A549 (cell line): ENCODE results near the gene TNIK. TPM values are rescaled to one million over a fixed set of nuclear protein-coding genes. Genes with fewer than 3 reads are reported as not detected.

Experiments used
- ATAC-seq, 2 experiments: fragments of 200-7000 bp in 1 of 2; fragments of >200 bp in 1 of 2; cut with Nextera tagmentation in 1 of 2; cut with Tn5 transposase in 1 of 2; 3 replicates each; pipeline versions ENCODE4 v1.8.0 to v1.9.1; 2018 to 2020; ENCODE audit warnings: mild to moderate bottlenecking in 1 of 2, moderate library complexity in 1 of 2
- CTCF ChIA-PET: fragments of 300-600 bp; sonication (Branson Sonifier 250); formaldehyde crosslinking; extraction: SDS; loops from one replicate; lab custom pipeline; 2021; ENCODE audit warnings: antibody characterized with exemption, inconsistent platforms; lab: Yijun Ruan, JAX
- POLR2A ChIA-PET: fragments of 350-600 bp; formaldehyde crosslinking; extraction: SDS; loops from one replicate; lab custom pipeline; 2021; ENCODE audit warnings: antibody characterized with exemption, inconsistent platforms; lab: Yijun Ruan, JAX
- DNase-seq, 2 experiments: peaks; one replicate each; pipeline versions ENCODE4 v3.0.0 to v3.0.0-alpha.2; 2011 to 2016; ENCODE audit warnings: low read depth in 1 of 2, low spot score in 1 of 2
- FAIRE-seq: peaks from 2 replicates; lab custom pipeline; 2011; peaks lifted over from hg19 to GRCh38; lab: Jason Lieb, UNC
- H3K27ac ChIP-seq, 2 experiments: fragments of >200 bp; sonication (Bioruptor Twin); formaldehyde crosslinking; 3 replicates each; pipeline ENCODE4 v1.5.1; 2016 to 2017
- H3K4me1 ChIP-seq: fragments of >200 bp; sonication (Bioruptor Twin); formaldehyde crosslinking; 3 replicates; pipeline ENCODE4 v1.6.1; 2016
- H3K4me2 ChIP-seq: fragments of >200 bp; sonication (Bioruptor Twin); formaldehyde crosslinking; 3 replicates; pipeline ENCODE4 v1.6.1; 2016
- H3K4me3 ChIP-seq: fragments of >200 bp; sonication (Bioruptor Twin); formaldehyde crosslinking; 3 replicates; pipeline ENCODE4 v1.5.1; 2016
- H3K9me3 ChIP-seq: fragments of >200 bp; sonication (Bioruptor Twin); formaldehyde crosslinking; 3 replicates; pipeline ENCODE4 v1.6.1; 2016
- BHLHE40 ChIP-seq: IDR thresholded peaks from 2 replicates; pipeline ENCODE4 v1.6.1; 2012; ENCODE audit warnings: low read depth, low read length, inconsistent platforms
- CHD2 ChIP-seq: fragments of 150-350 bp; IDR thresholded peaks from 2 replicates; pipeline ENCODE4 v1.6.1; 2014; ENCODE audit warnings: low read length; ENCODE audit not compliant: partially characterized antibody
- CHD4 ChIP-seq: fragments of 200-600 bp; sonication (generic); IDR thresholded peaks from 2 replicates; pipeline ENCODE4 v1.6.1; 2016; ENCODE audit warnings: antibody characterized with exemption, mild to moderate bottlenecking, borderline replicate concordance
- EHF ChIP-seq: fragments of 250-450 bp; sonication (Bioruptor Pico); IDR thresholded peaks from 2 replicates; pipeline ENCODE4 v1.5.0; 2020; ENCODE audit warnings: mild to moderate bottlenecking
- EHMT2 ChIP-seq: fragments of 200-600 bp; sonication (generic); IDR thresholded peaks from 2 replicates; pipeline ENCODE4 v1.6.1; 2016; ENCODE audit warnings: antibody characterized with exemption, low read depth, mild to moderate bottlenecking, moderate library complexity
- ESRRA ChIP-seq: fragments of 150-350 bp; IDR thresholded peaks from 2 replicates; pipeline ENCODE4 v1.6.1; 2014; ENCODE audit warnings: mild to moderate bottlenecking, low read length, borderline replicate concordance
- FOSB ChIP-seq: fragments of 250-450 bp; sonication (Bioruptor Pico); IDR thresholded peaks from 2 replicates; pipeline ENCODE4 v1.5.0; 2020; ENCODE audit warnings: mild to moderate bottlenecking, moderate library complexity
- GATA3 ChIP-seq: IDR thresholded peaks from 2 replicates; pipeline ENCODE4 v1.6.1; 2012; ENCODE audit warnings: borderline replicate concordance
- HDAC2 ChIP-seq: fragments of 200-600 bp; sonication (generic); IDR thresholded peaks from 2 replicates; pipeline ENCODE4 v1.6.1; 2016
- HES2 ChIP-seq: fragments of >200 bp; sonication (Bioruptor Twin); formaldehyde crosslinking; IDR thresholded peaks from 2 replicates; pipeline ENCODE4 v1.6.1; 2016
- HOXA7 ChIP-seq: fragments of 250-450 bp; sonication (Bioruptor Pico); IDR thresholded peaks from 2 replicates; pipeline ENCODE4 v1.5.0; 2020; ENCODE audit warnings: mild to moderate bottlenecking, moderate library complexity
- HOXB13 ChIP-seq: fragments of 250-450 bp; sonication (Bioruptor Pico); IDR thresholded peaks from 2 replicates; pipeline ENCODE4 v1.5.0; 2020; ENCODE audit warnings: low read depth, mild to moderate bottlenecking, moderate library complexity
- HOXB5 ChIP-seq: fragments of 250-450 bp; sonication (Bioruptor Pico); IDR thresholded peaks from 2 replicates; pipeline ENCODE4 v1.5.0; 2020; ENCODE audit warnings: mild to moderate bottlenecking, moderate library complexity
- MAX ChIP-seq: IDR thresholded peaks from 2 replicates; pipeline ENCODE4 v1.6.1; 2012
- MYC ChIP-seq: IDR thresholded peaks from 2 replicates; pipeline ENCODE4 v1.6.1; 2012; ENCODE audit warnings: mild to moderate bottlenecking, inconsistent platforms, low read length, improper control_type of control experiment, borderline replicate concordance
- NFE2L2 ChIP-seq: fragments of 150-350 bp; conservative IDR thresholded peaks from 2 replicates; pipeline ENCODE4 v1.6.1; 2014; ENCODE audit warnings: low read length
- NR3C1 ChIP-seq: fragments of >200 bp; sonication (Bioruptor Twin); formaldehyde crosslinking; IDR thresholded peaks from 3 replicates; pipeline ENCODE4 v1.6.1; 2017
- PHF8 ChIP-seq: fragments of 200-600 bp; sonication (generic); IDR thresholded peaks from 2 replicates; pipeline ENCODE4 v1.6.1; 2016; ENCODE audit warnings: low read depth, mild to moderate bottlenecking, antibody characterized with exemption, moderate library complexity, borderline replicate concordance
- POLR2A ChIP-seq: IDR thresholded peaks from 2 replicates; pipeline ENCODE4 v1.6.1; 2012; ENCODE audit warnings: mild to moderate bottlenecking, low read length
- RAD21 ChIP-seq, 2 experiments: fragments of >200 bp in 1 of 2; sonication (Bioruptor Twin) in 1 of 2; formaldehyde crosslinking in 1 of 2; IDR thresholded peaks in 1 of 2; conservative IDR thresholded peaks in 1 of 2; 2 replicates in 1 of 2; 3 replicates in 1 of 2; pipeline ENCODE4 v1.6.1; 2012 to 2018; ENCODE audit warnings: inconsistent platforms in 1 of 2
- TP53 ChIP-seq: fragments of 250-450 bp; sonication (Bioruptor Pico); IDR thresholded peaks from 2 replicates; pipeline ENCODE4 v1.5.0; 2021; ENCODE audit warnings: mild to moderate bottlenecking, moderate library complexity
- USF2 ChIP-seq: fragments of 450-650 bp; IDR thresholded peaks from 2 replicates; pipeline ENCODE4 v1.6.1; 2014; ENCODE audit warnings: antibody characterized with exemption
- ZC3H11A ChIP-seq: fragments of 450-650 bp; IDR thresholded peaks from 2 replicates; pipeline ENCODE4 v1.6.1; 2014; ENCODE audit warnings: antibody characterized with exemption, mild to moderate bottlenecking
- ZNF302 ChIP-seq: fragments of 250-450 bp; sonication (Bioruptor Pico); IDR thresholded peaks from 2 replicates; pipeline ENCODE4 v1.9.0; 2021; ENCODE audit warnings: inconsistent platforms, mild to moderate bottlenecking, moderate library complexity
- ZSCAN20 ChIP-seq: fragments of 250-450 bp; sonication (Bioruptor Pico); IDR thresholded peaks from 2 replicates; pipeline ENCODE4 v1.8.0; 2022; ENCODE audit warnings: mild to moderate bottlenecking, moderate library complexity
- WGBS: methylation state at CpG from one replicate; pipeline ENCODE4 v1.1.6; 2017; ENCODE audit errors: missing lambda C conversion rate; 5-methylcytosine and 5-hydroxymethylcytosine counted together
- polyA plus RNA-seq, 4 experiments: library from polyadenylated mRNA; depleted of rRNA in 3 of 4; stranded (reverse); fragments of >200 nt; fragmentation: RNase III in 1 of 4; extraction: RNeasy Plus Mini Kit Qiagen cat#74134 plus additional on column Dnase treatment in 1 of 4; gene quantifications; 2 replicates in 3 of 4; 3 replicates in 1 of 4; pipeline ENCODE4 v1.2.3, GENCODE V29; 2011 to 2017
- TF ChIP-seq, protein P1 (sequence below): IDR thresholded peaks from 2 replicates; pipeline ENCODE4 v1.6.1; 2012
- TF ChIP-seq, protein P2 (sequence below): fragments of >200 bp; sonication (Bioruptor Twin); formaldehyde crosslinking; IDR thresholded peaks from 3 replicates; pipeline ENCODE4 v1.6.1; 2016
- TF ChIP-seq, protein P3 (sequence below): fragments of 250-450 bp; sonication (Bioruptor Pico); IDR thresholded peaks from 2 replicates; pipeline ENCODE4 v1.5.0; 2020; ENCODE audit warnings: low read depth, mild to moderate bottlenecking, moderate library complexity

The TNIK gene
- polyA plus RNA-seq, 2 of the 4 experiments (the other 2 are of a cell fraction), result 1.6 to 1.8 TPM

- no peak overlapping the region for H3K27ac ChIP-seq
- 51% methylated on average over 2 of the region's 2 CpGs for WGBS
- no peak for DNase-seq
- TF ChIP-seq ESRRA, result no peak
- no peak for TF ChIP-seq HDAC2
- TF ChIP-seq ZNF302 (CRISPR knock-in tag), result no peak
- no peak for TF ChIP-seq HOXB5 (CRISPR knock-in tag)
- TF ChIP-seq NR3C1, result no peak
- no peak for TF ChIP-seq EHF
- no peak for TF ChIP-seq GATA3
- no peak for TF ChIP-seq MYC
- TF ChIP-seq HOXB13 (CRISPR knock-in tag), result no peak
- TF ChIP-seq CHD4, result no peak
- no peak for TF ChIP-seq MAX
- no peak for TF ChIP-seq FOSB (CRISPR knock-in tag)
- no peak for TF ChIP-seq TP53 (CRISPR knock-in tag)
- TF ChIP-seq, all 56 proteins: peak for 0
- Histone ChIP-seq H3K9me3 (no peaks in the 10 kb centered on the region), H3K4me2 (no peak overlapping the region), H3K4me1 (no peaks in the 10 kb centered on the region), H3K4me3 (no peak overlapping the region)
- CTCF ChIA-PET, result no interaction called here
- POLR2A ChIA-PET, result no interaction called here
- FAIRE-seq (no peak), ATAC-seq (no peak)
Measured at GRCh38 chr3:171429635-171430034, 30.6 kb downstream of the TNIK start.

DNA sequence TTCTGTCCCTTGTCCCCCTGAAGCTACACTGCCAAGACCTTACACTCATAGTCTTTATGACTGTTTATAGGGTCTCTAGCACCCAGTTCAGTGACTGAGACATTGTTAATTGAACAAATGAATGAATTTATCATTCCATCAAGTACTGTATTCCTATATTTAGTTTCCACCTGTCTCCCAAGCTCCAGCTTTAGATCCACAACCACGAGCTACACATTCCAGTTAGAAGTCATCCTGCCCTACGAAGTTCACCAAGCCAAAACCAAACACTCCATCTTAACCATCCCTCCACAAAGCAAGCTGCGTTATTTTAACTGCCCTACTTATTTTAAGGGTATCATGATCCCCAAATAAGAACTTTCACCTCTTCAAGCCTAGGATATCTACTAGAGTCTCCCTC lies 31.3 kb downstream of the TNIK start:
- Histone ChIP-seq H3K4me2 (no peak overlapping the region), H3K9me3 (no peaks in the 10 kb centered on the region), H3K27ac (no peak overlapping the region), H3K4me3 (no peak overlapping the region), H3K4me1 (no peaks in the 10 kb centered on the region)
- ATAC-seq, result no peak
- CTCF ChIA-PET, result no interaction called here
- no peak for DNase-seq
- 71% methylated on average over 3 of the region's 3 CpGs for WGBS
- no peak for FAIRE-seq
- POLR2A ChIA-PET, result no interaction called here
- TF ChIP-seq, protein P1, sequence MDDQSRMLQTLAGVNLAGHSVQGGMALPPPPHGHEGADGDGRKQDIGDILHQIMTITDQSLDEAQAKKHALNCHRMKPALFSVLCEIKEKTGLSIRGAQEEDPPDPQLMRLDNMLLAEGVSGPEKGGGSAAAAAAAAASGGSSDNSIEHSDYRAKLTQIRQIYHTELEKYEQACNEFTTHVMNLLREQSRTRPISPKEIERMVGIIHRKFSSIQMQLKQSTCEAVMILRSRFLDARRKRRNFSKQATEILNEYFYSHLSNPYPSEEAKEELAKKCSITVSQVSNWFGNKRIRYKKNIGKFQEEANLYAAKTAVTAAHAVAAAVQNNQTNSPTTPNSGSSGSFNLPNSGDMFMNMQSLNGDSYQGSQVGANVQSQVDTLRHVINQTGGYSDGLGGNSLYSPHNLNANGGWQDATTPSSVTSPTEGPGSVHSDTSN, result no peak
- TF ChIP-seq, protein P2, sequence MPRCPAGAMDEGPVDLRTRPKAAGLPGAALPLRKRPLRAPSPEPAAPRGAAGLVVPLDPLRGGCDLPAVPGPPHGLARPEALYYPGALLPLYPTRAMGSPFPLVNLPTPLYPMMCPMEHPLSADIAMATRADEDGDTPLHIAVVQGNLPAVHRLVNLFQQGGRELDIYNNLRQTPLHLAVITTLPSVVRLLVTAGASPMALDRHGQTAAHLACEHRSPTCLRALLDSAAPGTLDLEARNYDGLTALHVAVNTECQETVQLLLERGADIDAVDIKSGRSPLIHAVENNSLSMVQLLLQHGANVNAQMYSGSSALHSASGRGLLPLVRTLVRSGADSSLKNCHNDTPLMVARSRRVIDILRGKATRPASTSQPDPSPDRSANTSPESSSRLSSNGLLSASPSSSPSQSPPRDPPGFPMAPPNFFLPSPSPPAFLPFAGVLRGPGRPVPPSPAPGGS, result no peak
- TF ChIP-seq NFE2L2, result no peak
- no peak for TF ChIP-seq RAD21 (conservative IDR thresholded peaks at IDR 0.05 in 1 of 2, IDR thresholded peaks at IDR 0.05 in 1 of 2)
- TF ChIP-seq BHLHE40, result no peak
- no peak for TF ChIP-seq CHD4
- TF ChIP-seq PHF8, result no peak
- no peak for TF ChIP-seq ZC3H11A
- no peak for TF ChIP-seq HES2
- no peak for TF ChIP-seq TP53 (CRISPR knock-in tag)
- no peak for TF ChIP-seq HDAC2
- no peak for TF ChIP-seq ZNF302 (CRISPR knock-in tag)
- TF ChIP-seq, protein P3, sequence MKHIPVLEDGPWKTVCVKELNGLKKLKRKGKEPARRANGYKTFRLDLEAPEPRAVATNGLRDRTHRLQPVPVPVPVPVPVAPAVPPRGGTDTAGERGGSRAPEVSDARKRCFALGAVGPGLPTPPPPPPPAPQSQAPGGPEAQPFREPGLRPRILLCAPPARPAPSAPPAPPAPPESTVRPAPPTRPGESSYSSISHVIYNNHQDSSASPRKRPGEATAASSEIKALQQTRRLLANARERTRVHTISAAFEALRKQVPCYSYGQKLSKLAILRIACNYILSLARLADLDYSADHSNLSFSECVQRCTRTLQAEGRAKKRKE, result no peak

DNA sequence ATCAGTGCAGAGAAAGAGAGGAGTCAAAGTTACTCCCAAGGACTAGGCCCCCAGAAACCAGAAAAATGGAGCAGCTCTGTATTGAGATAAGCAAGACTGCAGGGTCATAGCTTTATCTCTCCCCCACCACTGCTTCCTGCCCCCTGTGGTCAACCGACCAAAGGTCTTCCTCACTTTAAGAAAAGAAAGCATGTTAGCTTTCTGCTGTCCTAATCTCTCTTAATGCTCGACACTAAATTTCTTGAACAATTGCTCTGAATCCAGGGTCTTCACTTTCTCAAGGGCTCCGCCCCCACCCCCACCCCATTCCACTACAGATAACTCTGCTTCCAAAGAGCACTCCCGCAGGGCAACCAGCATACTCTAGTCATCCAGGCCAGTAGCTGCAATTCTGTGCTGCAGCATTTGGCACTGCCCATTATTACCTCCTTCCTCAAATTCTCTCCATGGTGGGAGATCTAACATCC lies 31.9 kb downstream of the TNIK start:
- ATAC-seq (no peak), FAIRE-seq (no peak), DNase-seq (no peak)
- no peak overlapping the region for H3K4me2 ChIP-seq
- H3K4me1 ChIP-seq, result no peaks in the 10 kb centered on the region
- H3K9me3 ChIP-seq, result no peaks in the 10 kb centered on the region
- 68% methylated on average over 4 of the region's 4 CpGs for WGBS
- H3K4me3 ChIP-seq, result no peak overlapping the region
- H3K27ac ChIP-seq, result no peak overlapping the region
- ChIA-PET CTCF (no interaction called here), POLR2A (no interaction called here)
- TF ChIP-seq ZSCAN20, result no peak
- TF ChIP-seq POLR2A, result no peak
- TF ChIP-seq NR3C1, result no peak
- no peak for TF ChIP-seq CHD2
- TF ChIP-seq USF2, result no peak
- no peak for TF ChIP-seq GATA3
- no peak for TF ChIP-seq EHMT2
- no peak for TF ChIP-seq RAD21 (conservative IDR thresholded peaks at IDR 0.05 in 1 of 2, IDR thresholded peaks at IDR 0.05 in 1 of 2)
- no peak for TF ChIP-seq HOXA7
- no peak for TF ChIP-seq MAX
- TF ChIP-seq PHF8, result no peak
